GM12878 (cell line): ENCODE measurements around the gene PATZ1. TPM values are rescaled to one million over a fixed set of nuclear protein-coding genes. Genes with fewer than 3 reads are reported as not detected.

ENCODE experiments used
- ATAC-seq: fragments of 200-7000 bp; cut with Tn5 transposase; 3 replicates; pipeline ENCODE4 v1.9.1; 2020; ENCODE audit warnings: mild to moderate bottlenecking, moderate library complexity
- BruUV-seq: library from RNA; stranded (reverse); fragments of 400-500 nt; replicated peaks from 2 replicates; lab custom pipeline; 2021; lab: Mats Ljungman, UMichigan
- CTCF ChIA-PET: fragments of 300-600 bp; sonication (Branson Sonifier 250); formaldehyde crosslinking; extraction: SDS; loops from one replicate; lab custom pipeline; 2021; ENCODE audit warnings: inconsistent platforms; lab: Yijun Ruan, JAX
- POLR2A ChIA-PET: fragments of 350-600 bp; formaldehyde crosslinking; extraction: SDS; loops from one replicate; lab custom pipeline; 2021; ENCODE audit warnings: inconsistent platforms; lab: Charles Lee
- RAD21 ChIA-PET: fragments of 300-600 bp; sonication (Branson Sonifier 250); formaldehyde crosslinking; loops from one replicate; lab custom pipeline; 2023; ENCODE audit warnings: antibody characterized with exemption; ENCODE audit not compliant: unreplicated experiment; lab: Charles Lee
- SMC1A ChIA-PET: fragments of 300-600 bp; sonication (Branson Sonifier 250); formaldehyde crosslinking; loops from one replicate; lab custom pipeline; 2023; ENCODE audit not compliant: unreplicated experiment, uncharacterized antibody; lab: Charles Lee
- DNase-seq: peaks from one replicate; pipeline ENCODE4 v3.0.0-alpha.2; 2011; ENCODE audit warnings: low read depth, low spot score
- FAIRE-seq: peaks from 3 replicates; lab custom pipeline; 2011; peaks lifted over from hg19 to GRCh38; lab: Jason Lieb, UNC
- H2AFZ ChIP-seq: 2 replicates; pipeline ENCODE4 v1.6.0; 2011; ENCODE audit warnings: low read depth, low read length, control low read depth; ENCODE audit not compliant: control insufficient read depth
- H3K27ac ChIP-seq: 2 replicates; pipeline ENCODE4 v1.5.1; 2011; ENCODE audit warnings: control low read depth; ENCODE audit not compliant: control insufficient read depth, insufficient read depth
- H3K27me3 ChIP-seq, 2 experiments: replicated peaks in 1 of 2; 2 replicates each; pipeline versions ENCODE4 v1.6.0 to v1.6.1; 2011; ENCODE audit warnings: low read length in 1 of 2; ENCODE audit not compliant: control insufficient read depth in 2 of 2, insufficient read depth in 2 of 2
- H3K36me3 ChIP-seq, 2 experiments: 2 replicates each; pipeline ENCODE4 v1.5.1; 2011; ENCODE audit warnings: low read length in 1 of 2; ENCODE audit not compliant: control insufficient read depth in 2 of 2, insufficient read depth in 2 of 2
- H3K4me1 ChIP-seq: 2 replicates; pipeline ENCODE4 v1.6.1; 2011; ENCODE audit warnings: mild to moderate bottlenecking, low read length, moderate library complexity, mixed read lengths; ENCODE audit not compliant: control insufficient read depth, insufficient read depth
- H3K4me2 ChIP-seq: 2 replicates; pipeline ENCODE4 v1.6.0; 2011; ENCODE audit warnings: control low read depth; ENCODE audit not compliant: control insufficient read depth, insufficient read depth
- H3K4me3 ChIP-seq: fragments of 200-600 bp; sonication (generic); 2 replicates; pipeline ENCODE4 v1.5.1; 2016
- H3K79me2 ChIP-seq: 2 replicates; pipeline ENCODE4 v1.6.0; 2011; ENCODE audit warnings: low read length; ENCODE audit not compliant: control insufficient read depth, insufficient read depth
- H3K9ac ChIP-seq: 2 replicates; pipeline ENCODE4 v1.8.0; 2011; ENCODE audit warnings: low read length, control low read depth, mixed read lengths; ENCODE audit not compliant: control insufficient read depth, insufficient read depth
- H3K9me3 ChIP-seq: replicated peaks from 3 replicates; pipeline ENCODE4 v1.5.1; 2011; ENCODE audit warnings: mild to moderate bottlenecking, low read length; ENCODE audit not compliant: control insufficient read depth, insufficient read depth
- H4K20me1 ChIP-seq: 2 replicates; pipeline ENCODE4 v1.6.0; 2011; ENCODE audit not compliant: control insufficient read depth, insufficient read depth
- ASH2L ChIP-seq: fragments of 300-600, 200-600 bp; sonication (generic); IDR thresholded peaks from 2 replicates; pipeline ENCODE4 v1.6.1; 2017; ENCODE audit warnings: low read depth, mild to moderate bottlenecking, borderline replicate concordance
- BRCA1 ChIP-seq: IDR thresholded peaks from 2 replicates; pipeline ENCODE4 v1.6.1; 2011; ENCODE audit warnings: low read depth, low read length, improper control_type of control experiment
- CBX3 ChIP-seq: fragments of 200-600 bp; sonication (generic); IDR thresholded peaks from 2 replicates; pipeline ENCODE4 v1.6.1; 2016; ENCODE audit warnings: low read depth, borderline replicate concordance
- JUNB ChIP-seq: IDR thresholded peaks from 2 replicates; pipeline ENCODE4 v1.6.1; 2016; ENCODE audit warnings: antibody characterized with exemption, mild to moderate bottlenecking
- MTA3 ChIP-seq: IDR thresholded peaks from 2 replicates; pipeline ENCODE4 v1.6.1; 2012; ENCODE audit warnings: low read length, inconsistent platforms, borderline replicate concordance
- POLR2A ChIP-seq: IDR thresholded peaks from 2 replicates; pipeline ENCODE4 v1.6.1; 2011; ENCODE audit warnings: low read depth, mild to moderate bottlenecking, low read length
- SIX5 ChIP-seq: IDR thresholded peaks from 2 replicates; pipeline ENCODE4 v1.6.1; 2011; ENCODE audit warnings: mild to moderate bottlenecking, low read depth, low read length, moderate library complexity; ENCODE audit not compliant: severe bottlenecking
- SUZ12 ChIP-seq: fragments of 200-600 bp; sonication (generic); IDR thresholded peaks from one replicate; pipeline ENCODE4 v1.6.1; 2018; ENCODE audit warnings: antibody characterized with exemption, mild to moderate bottlenecking; ENCODE audit not compliant: unreplicated experiment
- ZSCAN29 ChIP-seq: fragments of 450-650 bp; IDR thresholded peaks from 2 replicates; pipeline ENCODE4 v1.6.1; 2017; ENCODE audit warnings: mild to moderate bottlenecking, moderate library complexity
- in situ Hi-C: fragments of 300-500 bp; cut with MboI; formaldehyde crosslinking; loops from 9 replicates; pipeline ENCODE4 v1.14.3; 2018; ENCODE audit warnings: mixed read lengths
- intact Hi-C: fragments of 100-400 bp; cut with micrococcal nuclease; formaldehyde crosslinking; loops from one replicate; pipeline ENCODE4 v1.14.2; 2022; ENCODE audit not compliant: unreplicated experiment
- polyA plus RNA-seq, 11 experiments: library from polyadenylated mRNA; depleted of rRNA in 4 of 11; unstranded in 6 of 11; stranded (reverse) in 5 of 11; fragments of >200 nt; fragmentation: Nextera tagmentation in 4 of 11; fragmentation: Illumina TruSeq in 1 of 11; extraction: Ambion mirVana in 4 of 11; extraction: Trizol in 1 of 11; gene quantifications; 1 replicate in 1 of 11; 2 replicates in 10 of 11; pipeline versions ENCODE4 v1.2.1 to v1.2.3, GENCODE V29; 2011 to 2016; ENCODE audit warnings: inconsistent platforms in 2 of 11, missing spikeins in 2 of 11, low read depth in 1 of 11
- total RNA-seq, 4 experiments: library from RNA; depleted of rRNA in 3 of 4; stranded (reverse); fragments of >200 nt in 3 of 4; fragmentation: Illumina TruSeq in 1 of 4; extraction: Trizol in 1 of 4; gene quantifications; 2 replicates each; pipeline versions ENCODE4 v1.2.1 to v1.2.3, GENCODE V29; 2013 to 2021
- TF ChIP-seq, protein P1 (sequence below): IDR thresholded peaks from 2 replicates; pipeline ENCODE4 v1.6.1; 2011; ENCODE audit warnings: borderline replicate concordance, low read depth, mild to moderate bottlenecking, moderate library complexity, low read length; ENCODE audit not compliant: insufficient read depth, poor library complexity, severe bottlenecking
- TF ChIP-seq, protein P2 (sequence below): fragments of 450-650 bp; IDR thresholded peaks from 2 replicates; pipeline ENCODE4 v1.6.1; 2017; ENCODE audit warnings: mild to moderate bottlenecking, moderate library complexity
- TF ChIP-seq, protein P3 (sequence below): fragments of 450-650 bp; IDR thresholded peaks from 2 replicates; pipeline ENCODE4 v1.6.1; 2017; ENCODE audit warnings: mild to moderate bottlenecking
- TF ChIP-seq, protein P4 (sequence below): fragments of 450-650 bp; IDR thresholded peaks from 2 replicates; pipeline ENCODE4 v1.6.1; 2014; ENCODE audit warnings: mild to moderate bottlenecking
- TF ChIP-seq, protein P5 (sequence below): IDR thresholded peaks from 2 replicates; pipeline ENCODE4 v1.6.1; 2012; ENCODE audit warnings: low read length, inconsistent platforms

The PATZ1 gene
- total and polyA plus RNA-seq, 10 of the 15 experiments (the other 5 are each of a cell fraction or from before 2014, with no cell fraction given), result 3.6 to 32.7 (median 13.9) TPM

DNA sequence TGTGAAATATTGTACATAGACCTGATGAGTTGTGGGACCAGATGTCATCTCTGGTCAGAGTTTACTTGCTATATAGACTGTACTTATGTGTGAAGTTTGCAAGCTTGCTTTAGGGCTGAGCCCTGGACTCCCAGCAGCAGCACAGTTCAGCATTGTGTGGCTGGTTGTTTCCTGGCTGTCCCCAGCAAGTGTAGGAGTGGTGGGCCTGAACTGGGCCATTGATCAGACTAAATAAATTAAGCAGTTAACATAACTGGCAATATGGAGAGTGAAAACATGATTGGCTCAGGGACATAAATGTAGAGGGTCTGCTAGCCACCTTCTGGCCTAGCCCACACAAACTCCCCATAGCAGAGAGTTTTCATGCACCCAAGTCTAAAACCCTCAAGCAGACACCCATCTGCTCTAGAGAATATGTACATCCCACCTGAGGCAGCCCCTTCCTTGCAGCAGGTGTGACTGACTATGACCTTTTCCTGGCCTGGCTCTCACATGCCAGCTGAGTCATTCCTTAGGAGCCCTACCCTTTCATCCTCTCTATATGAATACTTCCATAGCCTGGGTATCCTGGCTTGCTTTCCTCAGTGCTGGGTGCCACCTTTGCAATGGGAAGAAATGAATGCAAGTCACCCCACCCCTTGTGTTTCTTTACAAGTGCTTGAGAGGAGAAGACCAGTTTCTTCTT lies 66.2 kb downstream of the PATZ1 start:
- intact Hi-C loops, result no loop called here
- POLR2A ChIA-PET, result interaction anchor here (0.9 kb wide), 1 partner anchor 10 kb away, joined by 3 read pairs; no protein-coding TSS in a partner anchor
- H3K4me2 ChIP-seq, result no peak overlapping the region
- no peak overlapping the region for H3K27ac ChIP-seq
- no peaks in the 10 kb centered on the region for H3K9me3 ChIP-seq
- RAD21 ChIA-PET, result no interaction called here
- H3K4me3 ChIP-seq, result no peak overlapping the region
- CTCF ChIA-PET, result no interaction called here
- no peaks in the 10 kb centered on the region for H3K79me2 ChIP-seq
- no TSS peak for BruUV-seq
- no peaks in the 10 kb centered on the region for H4K20me1 ChIP-seq
- no peaks in the 10 kb centered on the region for H3K4me1 ChIP-seq
- DNase-seq (no peak), ATAC-seq (no peak), FAIRE-seq (no peak)
- SMC1A ChIA-PET, result no interaction called here
- no peaks in the 10 kb centered on the region for H3K27me3 ChIP-seq
- in situ Hi-C loops, result no loop called here
- H2AFZ ChIP-seq, result no peak overlapping the region
- H3K36me3 ChIP-seq, result peaks cover 8% of the 10 kb centered on the region in 2 experiments; a peak in 3 of 4 replicates
- no peak overlapping the region for H3K9ac ChIP-seq
- TF ChIP-seq BRCA1 (no peak), JUNB (no peak), MTA3 (no peak), SIX5 (no peak), CBX3 (no peak), ASH2L (no peak), ZSCAN29 (no peak), POLR2A (no peak), SUZ12 (no peak)
- TF ChIP-seq, protein P1, sequence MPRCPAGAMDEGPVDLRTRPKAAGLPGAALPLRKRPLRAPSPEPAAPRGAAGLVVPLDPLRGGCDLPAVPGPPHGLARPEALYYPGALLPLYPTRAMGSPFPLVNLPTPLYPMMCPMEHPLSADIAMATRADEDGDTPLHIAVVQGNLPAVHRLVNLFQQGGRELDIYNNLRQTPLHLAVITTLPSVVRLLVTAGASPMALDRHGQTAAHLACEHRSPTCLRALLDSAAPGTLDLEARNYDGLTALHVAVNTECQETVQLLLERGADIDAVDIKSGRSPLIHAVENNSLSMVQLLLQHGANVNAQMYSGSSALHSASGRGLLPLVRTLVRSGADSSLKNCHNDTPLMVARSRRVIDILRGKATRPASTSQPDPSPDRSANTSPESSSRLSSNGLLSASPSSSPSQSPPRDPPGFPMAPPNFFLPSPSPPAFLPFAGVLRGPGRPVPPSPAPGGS, result no peak
- TF ChIP-seq, protein P2, sequence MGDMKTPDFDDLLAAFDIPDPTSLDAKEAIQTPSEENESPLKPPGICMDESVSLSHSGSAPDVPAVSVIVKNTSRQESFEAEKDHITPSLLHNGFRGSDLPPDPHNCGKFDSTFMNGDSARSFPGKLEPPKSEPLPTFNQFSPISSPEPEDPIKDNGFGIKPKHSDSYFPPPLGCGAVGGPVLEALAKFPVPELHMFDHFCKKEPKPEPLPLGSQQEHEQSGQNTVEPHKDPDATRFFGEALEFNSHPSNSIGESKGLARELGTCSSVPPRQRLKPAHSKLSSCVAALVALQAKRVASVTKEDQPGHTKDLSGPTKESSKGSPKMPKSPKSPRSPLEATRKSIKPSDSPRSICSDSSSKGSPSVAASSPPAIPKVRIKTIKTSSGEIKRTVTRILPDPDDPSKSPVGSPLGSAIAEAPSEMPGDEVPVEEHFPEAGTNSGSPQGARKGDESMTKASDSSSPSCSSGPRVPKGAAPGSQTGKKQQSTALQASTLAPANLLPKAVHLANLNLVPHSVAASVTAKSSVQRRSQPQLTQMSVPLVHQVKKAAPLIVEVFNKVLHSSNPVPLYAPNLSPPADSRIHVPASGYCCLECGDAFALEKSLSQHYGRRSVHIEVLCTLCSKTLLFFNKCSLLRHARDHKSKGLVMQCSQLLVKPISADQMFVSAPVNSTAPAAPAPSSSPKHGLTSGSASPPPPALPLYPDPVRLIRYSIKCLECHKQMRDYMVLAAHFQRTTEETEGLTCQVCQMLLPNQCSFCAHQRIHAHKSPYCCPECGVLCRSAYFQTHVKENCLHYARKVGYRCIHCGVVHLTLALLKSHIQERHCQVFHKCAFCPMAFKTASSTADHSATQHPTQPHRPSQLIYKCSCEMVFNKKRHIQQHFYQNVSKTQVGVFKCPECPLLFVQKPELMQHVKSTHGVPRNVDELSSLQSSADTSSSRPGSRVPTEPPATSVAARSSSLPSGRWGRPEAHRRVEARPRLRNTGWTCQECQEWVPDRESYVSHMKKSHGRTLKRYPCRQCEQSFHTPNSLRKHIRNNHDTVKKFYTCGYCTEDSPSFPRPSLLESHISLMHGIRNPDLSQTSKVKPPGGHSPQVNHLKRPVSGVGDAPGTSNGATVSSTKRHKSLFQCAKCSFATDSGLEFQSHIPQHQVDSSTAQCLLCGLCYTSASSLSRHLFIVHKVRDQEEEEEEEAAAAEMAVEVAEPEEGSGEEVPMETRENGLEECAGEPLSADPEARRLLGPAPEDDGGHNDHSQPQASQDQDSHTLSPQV, result no peak
- TF ChIP-seq, protein P3, sequence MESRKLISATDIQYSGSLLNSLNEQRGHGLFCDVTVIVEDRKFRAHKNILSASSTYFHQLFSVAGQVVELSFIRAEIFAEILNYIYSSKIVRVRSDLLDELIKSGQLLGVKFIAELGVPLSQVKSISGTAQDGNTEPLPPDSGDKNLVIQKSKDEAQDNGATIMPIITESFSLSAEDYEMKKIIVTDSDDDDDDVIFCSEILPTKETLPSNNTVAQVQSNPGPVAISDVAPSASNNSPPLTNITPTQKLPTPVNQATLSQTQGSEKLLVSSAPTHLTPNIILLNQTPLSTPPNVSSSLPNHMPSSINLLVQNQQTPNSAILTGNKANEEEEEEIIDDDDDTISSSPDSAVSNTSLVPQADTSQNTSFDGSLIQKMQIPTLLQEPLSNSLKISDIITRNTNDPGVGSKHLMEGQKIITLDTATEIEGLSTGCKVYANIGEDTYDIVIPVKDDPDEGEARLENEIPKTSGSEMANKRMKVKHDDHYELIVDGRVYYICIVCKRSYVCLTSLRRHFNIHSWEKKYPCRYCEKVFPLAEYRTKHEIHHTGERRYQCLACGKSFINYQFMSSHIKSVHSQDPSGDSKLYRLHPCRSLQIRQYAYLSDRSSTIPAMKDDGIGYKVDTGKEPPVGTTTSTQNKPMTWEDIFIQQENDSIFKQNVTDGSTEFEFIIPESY, result no peak
- TF ChIP-seq, protein P4, sequence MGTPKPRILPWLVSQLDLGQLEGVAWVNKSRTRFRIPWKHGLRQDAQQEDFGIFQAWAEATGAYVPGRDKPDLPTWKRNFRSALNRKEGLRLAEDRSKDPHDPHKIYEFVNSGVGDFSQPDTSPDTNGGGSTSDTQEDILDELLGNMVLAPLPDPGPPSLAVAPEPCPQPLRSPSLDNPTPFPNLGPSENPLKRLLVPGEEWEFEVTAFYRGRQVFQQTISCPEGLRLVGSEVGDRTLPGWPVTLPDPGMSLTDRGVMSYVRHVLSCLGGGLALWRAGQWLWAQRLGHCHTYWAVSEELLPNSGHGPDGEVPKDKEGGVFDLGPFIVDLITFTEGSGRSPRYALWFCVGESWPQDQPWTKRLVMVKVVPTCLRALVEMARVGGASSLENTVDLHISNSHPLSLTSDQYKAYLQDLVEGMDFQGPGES, result no peak
- TF ChIP-seq, protein P5, sequence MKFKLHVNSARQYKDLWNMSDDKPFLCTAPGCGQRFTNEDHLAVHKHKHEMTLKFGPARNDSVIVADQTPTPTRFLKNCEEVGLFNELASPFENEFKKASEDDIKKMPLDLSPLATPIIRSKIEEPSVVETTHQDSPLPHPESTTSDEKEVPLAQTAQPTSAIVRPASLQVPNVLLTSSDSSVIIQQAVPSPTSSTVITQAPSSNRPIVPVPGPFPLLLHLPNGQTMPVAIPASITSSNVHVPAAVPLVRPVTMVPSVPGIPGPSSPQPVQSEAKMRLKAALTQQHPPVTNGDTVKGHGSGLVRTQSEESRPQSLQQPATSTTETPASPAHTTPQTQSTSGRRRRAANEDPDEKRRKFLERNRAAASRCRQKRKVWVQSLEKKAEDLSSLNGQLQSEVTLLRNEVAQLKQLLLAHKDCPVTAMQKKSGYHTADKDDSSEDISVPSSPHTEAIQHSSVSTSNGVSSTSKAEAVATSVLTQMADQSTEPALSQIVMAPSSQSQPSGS, result no peak
